AG09309 (cell line): ENCODE data around the gene ABHD6.
"Not testable (repeated sequence)": the region's sequence is repeated elsewhere in the genome, so short reads cannot be mapped to it uniquely, and the experiment has no call there.

Source experiments
- DNase-seq: peaks from one replicate; pipeline ENCODE4 v3.0.0-alpha.2; 2010; ENCODE audit warnings: low read depth
- H3K4me3 ChIP-seq: 2 replicates; pipeline ENCODE4 v1.5.1; 2011; ENCODE audit warnings: mild to moderate bottlenecking, low read depth, low read length, moderate library complexity; ENCODE audit not compliant: control insufficient read depth
- CTCF ChIP-seq: IDR thresholded peaks from 2 replicates; pipeline ENCODE4 v1.5.1; 2011; ENCODE audit warnings: mild to moderate bottlenecking, low read depth, low read length, inconsistent platforms; ENCODE audit not compliant: insufficient read depth, control insufficient read depth; ENCODE audit errors: missing control alignments

The ABHD6 gene

GRCh38 chr3:58200121-58200709 lies 37.4 kb upstream of the ABHD6 start:
- no peak for DNase-seq
- no peak overlapping the region for H3K4me3 ChIP-seq
- TF ChIP-seq CTCF, result no peak

- DNase-seq, result no peak
- TF ChIP-seq CTCF, result no peak
Observed at GRCh38 chr3:58200846-58201355, 36.7 kb upstream of the ABHD6 start.

GRCh38 chr3:58201451-58201850 lies 36.1 kb upstream of the ABHD6 start:
- DNase-seq, H3K4me3 ChIP-seq: not testable (repeated sequence)

More at GRCh38 chr3:58200846-58201355, 36.7 kb upstream of the ABHD6 start:
- no peak overlapping the region for H3K4me3 ChIP-seq

GRCh38 chr3:58202917-58203360 lies 34.7 kb upstream of the ABHD6 start:
- no peak overlapping the region for H3K4me3 ChIP-seq
- no peak for TF ChIP-seq CTCF
- no peak for DNase-seq

- no peak for DNase-seq
- no peak overlapping the region for H3K4me3 ChIP-seq
- no peak for TF ChIP-seq CTCF
Observed at GRCh38 chr3:58203541-58203940, 34.1 kb upstream of the ABHD6 start.

- no peak for TF ChIP-seq CTCF
- no peak for DNase-seq
- no peak overlapping the region for H3K4me3 ChIP-seq
Observed at GRCh38 chr3:58204720-58205119, 32.9 kb upstream of the ABHD6 start.

- TF ChIP-seq CTCF, result no peak
- DNase-seq, result no peak
- H3K4me3 ChIP-seq, result no peak overlapping the region
Observed at GRCh38 chr3:58205981-58206380, 31.6 kb upstream of the ABHD6 start.
